NCI-H345 (cell line): ENCODE data around the gene RAB33A.
"Not testable (repeated sequence)": the region's sequence is repeated elsewhere in the genome, so short reads cannot be mapped to it uniquely, and the experiment has no call there.

Experiments
- DNase-seq: peaks from one replicate; lab custom pipeline; 2025; lab: John Stamatoyannopoulos, UW

The RAB33A gene

DNA sequence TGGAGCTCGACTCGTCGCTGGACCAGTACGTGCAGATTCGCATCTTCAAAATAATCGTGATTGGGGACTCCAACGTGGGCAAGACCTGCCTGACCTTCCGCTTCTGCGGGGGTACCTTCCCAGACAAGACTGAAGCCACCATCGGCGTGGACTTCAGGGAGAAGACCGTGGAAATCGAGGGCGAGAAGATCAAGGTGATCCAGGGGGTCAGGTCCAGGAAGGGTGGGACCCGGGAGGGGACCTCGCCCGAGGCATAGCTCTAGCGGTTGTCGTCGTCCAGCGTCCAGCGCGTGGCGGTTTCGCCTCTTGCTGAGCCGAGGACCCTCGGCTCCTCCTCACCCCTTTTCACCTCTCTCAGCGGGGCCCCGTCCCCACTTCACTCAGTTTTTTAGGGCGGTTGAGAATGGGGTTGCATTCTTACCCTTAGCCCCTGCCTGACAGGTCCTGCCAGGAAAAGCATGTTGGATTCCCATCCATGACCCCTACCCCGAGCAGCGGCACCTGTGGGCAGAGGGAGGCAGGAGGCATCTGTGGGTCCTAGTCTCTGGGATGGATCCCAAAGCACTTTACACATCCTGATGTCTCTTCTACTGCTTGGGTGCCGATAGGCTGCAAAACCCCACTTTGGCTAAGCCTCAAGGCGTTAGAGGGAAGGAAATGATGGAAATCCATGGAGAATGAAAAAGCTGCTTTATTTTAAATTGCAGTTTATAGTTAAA is 524 bp downstream of the RAB33A start:
- no peak for DNase-seq

- no peak for DNase-seq
Observed at GRCh38 chrX:130173190-130173895, 1.6 kb downstream of the RAB33A start.

- no peak for DNase-seq
Observed at GRCh38 chrX:130174045-130174704, 2.4 kb downstream of the RAB33A start.

- no peak for DNase-seq
Observed at GRCh38 chrX:130174937-130175336, 3.2 kb downstream of the RAB33A start.

- no peak for DNase-seq
Observed at GRCh38 chrX:130176354-130176776, 4.6 kb downstream of the RAB33A start.

DNA sequence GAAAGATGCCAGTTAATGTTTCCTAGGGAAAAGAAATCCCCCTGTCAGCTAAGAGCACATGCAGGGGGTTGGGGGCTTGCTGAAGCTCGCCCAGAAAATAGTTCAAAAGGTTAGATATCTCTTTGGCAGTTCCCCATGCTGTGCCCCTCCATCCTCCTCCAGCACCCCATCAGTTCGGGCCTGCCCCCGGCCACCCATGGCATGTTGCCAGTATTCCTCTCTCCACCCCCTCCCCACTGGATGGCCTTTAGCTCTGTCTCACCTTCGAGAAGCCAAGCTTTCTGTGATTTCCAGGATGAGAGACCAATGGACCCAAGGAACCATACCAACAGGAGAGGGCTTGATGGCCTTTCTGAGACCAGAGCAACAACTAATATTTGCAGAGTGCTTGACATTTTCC is 5.2 kb downstream of the RAB33A start:
- DNase-seq: no peak

DNA sequence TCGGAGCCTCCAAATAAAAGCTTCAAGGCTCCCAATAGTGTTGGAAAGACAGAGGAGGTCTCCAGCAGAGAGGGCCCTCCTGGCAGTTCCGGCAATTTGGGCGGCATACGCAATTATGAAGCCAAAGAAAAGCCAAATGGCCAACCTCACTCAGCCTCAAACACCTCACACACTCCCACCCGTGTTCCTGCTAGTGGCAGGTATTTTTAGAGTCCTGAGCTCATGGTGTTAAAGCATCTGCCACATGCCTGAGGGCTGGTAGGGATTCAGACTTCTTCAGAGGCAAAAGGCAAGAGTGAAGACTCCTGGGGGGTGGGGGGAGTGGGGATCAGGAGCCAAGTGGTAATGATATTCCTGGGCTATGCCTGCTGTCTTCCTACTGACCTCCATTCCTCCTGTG is 7.4 kb downstream of the RAB33A start:
- no peak for DNase-seq

DNA sequence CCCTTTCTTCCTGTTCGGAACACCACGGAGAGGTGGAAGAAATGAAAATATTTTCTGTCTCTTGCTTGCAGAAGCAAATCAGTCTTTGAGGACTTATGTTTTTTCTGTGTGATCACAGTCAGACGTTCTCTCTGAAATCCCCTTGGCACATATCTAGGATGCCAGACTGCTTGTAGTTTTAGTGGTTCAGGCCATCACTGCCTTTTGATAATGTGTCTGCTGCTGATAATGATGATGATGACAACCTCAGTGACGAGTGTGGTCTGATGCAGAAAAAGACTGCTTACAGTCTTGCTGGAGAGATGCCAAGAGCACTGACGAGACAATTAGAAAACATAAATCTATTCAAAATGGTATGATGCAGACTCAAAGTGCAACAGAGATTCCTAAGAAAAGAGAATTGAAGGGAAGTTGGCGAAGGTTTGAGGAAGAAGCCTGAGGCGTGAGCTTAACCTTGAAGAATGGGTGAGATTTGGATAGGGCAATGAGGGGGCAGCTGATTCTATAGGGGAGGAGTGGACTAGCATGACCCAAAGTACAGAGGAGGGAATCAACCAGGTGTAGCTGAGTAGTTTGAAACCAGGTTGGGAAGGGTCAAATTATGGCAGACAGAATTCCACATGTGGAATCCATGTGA is 7.9 kb downstream of the RAB33A start:
- no peak for DNase-seq

DNA sequence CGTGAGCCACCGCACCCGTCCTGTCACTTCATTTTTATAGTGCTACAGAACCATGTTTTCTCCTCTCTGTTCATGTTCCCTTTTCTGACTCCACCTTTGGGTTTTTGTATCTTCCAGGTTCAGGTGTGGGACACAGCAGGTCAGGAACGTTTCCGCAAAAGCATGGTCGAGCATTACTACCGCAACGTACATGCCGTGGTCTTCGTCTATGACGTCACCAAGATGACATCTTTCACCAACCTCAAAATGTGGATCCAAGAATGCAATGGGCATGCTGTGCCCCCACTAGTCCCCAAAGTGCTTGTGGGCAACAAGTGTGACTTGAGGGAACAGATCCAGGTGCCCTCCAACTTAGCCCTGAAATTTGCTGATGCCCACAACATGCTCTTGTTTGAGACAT is 12.4 kb downstream of the RAB33A start:
- no peak for DNase-seq

- DNase-seq: no peak
Observed at GRCh38 chrX:130184857-130185256, 13.1 kb downstream of the RAB33A start.

DNA sequence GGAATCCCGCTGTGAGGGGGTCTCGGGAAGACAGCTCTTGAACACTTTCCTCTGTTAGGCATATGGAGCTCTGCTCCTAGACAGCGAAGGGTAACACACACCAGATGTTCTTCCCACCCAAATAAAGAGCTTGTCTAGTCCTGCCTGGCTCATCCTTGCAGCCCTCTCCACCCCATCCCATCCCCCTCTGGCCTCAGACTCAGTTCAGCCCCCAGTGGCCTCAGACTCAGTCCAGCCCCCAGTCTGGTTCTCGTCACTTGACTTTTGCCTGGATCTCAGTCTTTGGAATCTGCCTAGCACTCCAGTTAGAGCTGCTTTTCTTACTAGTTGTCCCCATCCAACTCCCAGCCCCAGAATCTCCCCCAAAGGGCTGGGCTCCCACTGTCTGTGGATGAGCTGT is 14.9 kb downstream of the RAB33A start:
- no peak for DNase-seq

- DNase-seq: no peak
Observed at GRCh38 chrX:130190801-130191200, 19.0 kb downstream of the RAB33A start.

- no peak for DNase-seq
Observed at GRCh38 chrX:130196466-130196865, 24.7 kb downstream of the RAB33A start.

DNA sequence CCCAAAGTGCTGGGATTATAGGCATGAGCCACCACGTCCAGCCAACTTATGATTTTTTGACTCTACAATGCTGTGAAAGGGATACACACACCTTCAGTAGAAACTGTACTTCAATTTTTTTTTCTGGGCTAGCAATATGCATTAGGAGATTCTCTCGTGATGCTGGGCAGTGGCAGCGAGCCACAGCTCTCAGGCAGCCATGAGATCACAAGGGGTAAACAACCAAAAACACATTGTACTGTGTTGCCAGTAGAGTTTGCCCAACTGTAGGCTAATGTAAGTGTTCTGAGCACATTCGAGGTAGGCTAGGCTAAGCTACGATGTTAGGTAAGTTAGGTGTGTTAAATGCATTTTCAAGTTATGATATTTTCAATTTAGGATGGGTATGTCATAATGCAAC is 25.7 kb downstream of the RAB33A start:
- DNase-seq: no peak

- DNase-seq: no peak
Observed at GRCh38 chrX:130204647-130205046, 32.9 kb downstream of the RAB33A start.

DNA sequence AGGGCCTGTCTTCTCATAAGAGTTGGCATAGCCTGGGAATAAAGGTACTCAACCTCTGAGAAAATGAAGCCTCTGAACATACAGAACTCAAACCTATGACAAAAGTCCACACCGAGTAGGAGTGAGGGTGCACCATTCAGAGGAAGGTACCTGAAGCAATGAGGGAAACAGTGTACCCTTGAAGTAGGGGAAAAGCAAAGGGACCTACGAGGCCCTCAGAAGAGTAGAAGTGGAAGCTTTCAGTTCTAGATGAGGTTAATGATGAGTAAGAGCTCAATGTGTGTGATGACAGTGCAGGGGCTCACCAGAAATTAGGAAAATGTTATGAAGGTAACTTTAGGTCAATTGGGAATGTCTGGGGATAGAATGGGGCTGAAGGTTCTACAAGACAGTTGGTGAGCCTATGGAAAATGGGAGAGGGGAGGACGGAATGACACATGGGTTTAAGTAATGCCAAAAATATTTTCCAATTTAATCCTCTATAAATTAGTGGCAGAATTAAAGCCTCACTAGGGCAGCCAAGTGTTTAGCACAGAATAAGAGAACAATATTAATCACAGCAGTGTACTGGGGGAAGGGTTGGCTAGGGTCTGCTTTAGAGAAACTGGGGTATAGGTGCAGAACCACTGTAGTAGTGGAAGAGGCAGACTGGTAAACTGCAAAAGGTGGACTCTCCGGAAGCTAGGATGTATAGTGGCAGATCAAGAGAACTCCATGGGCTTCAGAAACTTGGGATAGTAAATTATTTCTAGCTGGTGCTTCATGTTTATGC is 39.8 kb downstream of the RAB33A start:
- no peak for DNase-seq

DNA sequence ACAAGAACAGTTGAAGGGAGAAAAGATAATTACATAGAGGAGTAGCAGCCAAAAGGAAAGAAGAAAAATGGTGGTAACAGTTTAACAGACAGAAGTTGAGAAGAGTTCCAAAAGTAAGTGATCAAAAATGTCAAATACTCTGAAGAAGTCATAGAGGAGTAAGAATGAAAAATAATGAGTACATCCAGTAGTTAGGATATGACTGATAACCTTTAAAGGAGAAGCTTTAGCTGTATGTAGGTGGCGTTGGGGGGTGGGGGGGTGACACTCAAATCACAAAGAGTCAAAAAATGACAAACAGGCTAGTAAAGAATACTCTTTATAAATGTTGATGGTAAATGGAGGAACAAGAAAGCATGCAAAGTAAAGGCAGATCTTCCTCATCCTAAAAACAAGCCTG is 40.6 kb downstream of the RAB33A start:
- no peak for DNase-seq

- no peak for DNase-seq
Observed at GRCh38 chrX:130213376-130213775, 41.6 kb downstream of the RAB33A start.

DNA sequence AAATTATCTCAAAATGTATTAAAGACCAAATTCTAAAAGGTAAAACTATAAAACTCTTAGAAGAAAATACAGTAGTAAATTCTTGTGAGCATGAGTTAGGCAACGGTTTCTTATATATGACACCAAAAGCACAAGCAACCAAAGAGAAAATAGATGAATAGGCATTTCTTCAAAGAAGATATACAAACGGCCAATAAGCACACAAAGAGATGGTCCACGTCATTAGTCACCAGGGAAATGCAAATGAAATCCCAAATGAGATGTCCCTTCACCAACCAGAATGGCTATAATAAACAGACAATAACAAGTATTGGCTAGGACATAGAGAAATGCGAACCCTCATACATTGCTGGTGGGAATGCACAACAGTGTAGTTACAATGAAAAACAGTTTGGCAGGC is 44.6 kb downstream of the RAB33A start:
- no peak for DNase-seq

- no peak for DNase-seq
Observed at GRCh38 chrX:130224810-130225209, 53.0 kb downstream of the RAB33A start.

GRCh38 chrX:130228871-130229270 is 57.1 kb downstream of the RAB33A start:
- DNase-seq: no peak

DNA sequence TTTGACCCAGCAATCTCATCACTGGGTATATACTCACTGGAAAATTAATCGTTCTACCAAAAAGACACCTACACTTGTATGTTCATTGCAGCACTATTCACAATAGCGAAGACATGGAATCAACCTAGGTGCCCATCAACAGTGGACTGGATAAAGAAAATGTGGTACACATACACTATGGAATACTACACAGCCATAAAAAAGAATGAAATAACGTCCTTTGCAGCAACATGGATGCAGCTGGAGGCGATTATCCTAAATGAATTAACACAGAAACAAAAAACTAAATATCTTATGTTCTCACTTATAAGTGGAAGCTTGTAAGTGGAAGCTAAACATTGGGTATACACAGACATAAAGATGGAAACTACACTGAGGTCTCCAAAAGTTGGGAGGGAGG is 59.4 kb downstream of the RAB33A start:
- not testable (repeated sequence) for DNase-seq
